B cell (primary cell): Measurements from ENCODE around the gene CNTNAP1. TPM values are rescaled to one million over a fixed set of nuclear protein-coding genes. Genes with fewer than 3 reads are reported as not detected.
A peak's percentile ranks its signal among the peaks of the same experiment; 100 is the strongest.

Experiments used
- ATAC-seq: fragments of 200-7000 bp; cut with Tn5 transposase; one replicate; pipeline ENCODE4 v1.10.0; 2021; ENCODE audit warnings: low read depth, mild to moderate bottlenecking, moderate number of reproducible peaks, moderate library complexity
- CTCF ChIA-PET: fragments of 350-600 bp; sonication (Branson Sonifier 250); formaldehyde crosslinking; loops from one replicate; lab custom pipeline; 2021; ENCODE audit warnings: antibody characterized with exemption, inconsistent platforms; lab: Charles Lee
- POLR2A ChIA-PET: fragments of 350-600 bp; sonication (Branson Sonifier 250); formaldehyde crosslinking; loops from one replicate; lab custom pipeline; 2021; ENCODE audit warnings: antibody characterized with exemption; lab: Charles Lee
- DNase-seq: peaks from one replicate; pipeline ENCODE4 v3.0.0; 2013
- H2AFZ ChIP-seq: 2 replicates; pipeline ENCODE4 v1.6.1; 2012; ENCODE audit warnings: mild to moderate bottlenecking, low read depth, low read length; ENCODE audit not compliant: insufficient read depth, poor library complexity, severe bottlenecking
- H3K27ac ChIP-seq, 2 donors: 1 replicate in 1 of 2; 2 replicates in 1 of 2; pipeline ENCODE4 v1.5.1; 2012 to 2013; ENCODE audit warnings: low read length in 2 of 2, mild to moderate bottlenecking in 2 of 2, moderate library complexity in 1 of 2
- H3K27me3 ChIP-seq, 4 experiments: fragments of 200-600 bp in 1 of 4; sonication (generic) in 1 of 4; replicated peaks in 1 of 4; 1 replicate in 2 of 4; 2 replicates in 2 of 4; pipeline versions ENCODE4 v1.6.1 to v1.7.0; 2013 to 2016; ENCODE audit warnings: low read length in 3 of 4, mild to moderate bottlenecking in 2 of 4, mixed read lengths in 1 of 4, moderate library complexity in 1 of 4; ENCODE audit not compliant: insufficient read depth in 4 of 4, control insufficient read depth in 3 of 4; ENCODE audit errors: control extremely low read depth in 1 of 4
- H3K36me3 ChIP-seq, 2 experiments: replicated peaks in 1 of 2; 1 replicate in 1 of 2; 2 replicates in 1 of 2; pipeline versions ENCODE4 v1.6.1 to v1.7.1; 2013; ENCODE audit warnings: low read length in 1 of 2; ENCODE audit not compliant: insufficient read depth in 2 of 2, control insufficient read depth in 1 of 2; ENCODE audit errors: control extremely low read depth in 1 of 2, extremely low read depth in 1 of 2
- H3K4me1 ChIP-seq, 2 donors: fragments of 200-600 bp in 1 of 2; sonication (generic) in 1 of 2; 1 replicate in 1 of 2; 2 replicates in 1 of 2; pipeline versions ENCODE4 v1.5.1 to v1.6.1; 2013 to 2017; ENCODE audit warnings: low read length in 2 of 2; ENCODE audit not compliant: control insufficient read depth in 2 of 2, insufficient read depth in 2 of 2
- H3K4me2 ChIP-seq: replicated peaks from 2 replicates; pipeline ENCODE3; 2012; ENCODE audit warnings: mild to moderate bottlenecking, low read depth, low read length; ENCODE audit not compliant: poor library complexity, severe bottlenecking
- H3K4me3 ChIP-seq, 5 experiments: fragments of 200-600 bp in 1 of 5; sonication (generic) in 1 of 5; 1 replicate in 3 of 5; 2 replicates in 2 of 5; pipeline versions ENCODE4 v1.5.1 to v1.7.0; 2011 to 2016; ENCODE audit warnings: low read length in 4 of 5, mild to moderate bottlenecking in 4 of 5, low read depth in 2 of 5, control low read depth in 1 of 5, moderate library complexity in 1 of 5; ENCODE audit not compliant: insufficient read depth in 1 of 5; ENCODE audit errors: control extremely low read depth in 1 of 5, extremely low read depth in 1 of 5
- H3K79me2 ChIP-seq: fragments of 200-600 bp; sonication (generic); one replicate; pipeline ENCODE4 v1.6.0; 2016; ENCODE audit warnings: low read length; ENCODE audit not compliant: control insufficient read depth, insufficient read depth
- H3K9ac ChIP-seq: fragments of 200-600 bp; sonication (generic); 2 replicates; pipeline ENCODE4 v1.6.1; 2017; ENCODE audit warnings: mild to moderate bottlenecking, low read length, moderate library complexity
- H3K9me3 ChIP-seq, 3 donors: one replicate each; pipeline versions ENCODE4 v1.6.1 to v1.7.1; 2013; ENCODE audit warnings: low read length in 2 of 3; ENCODE audit not compliant: control insufficient read depth in 2 of 3, insufficient read depth in 1 of 3; ENCODE audit errors: control extremely low read depth in 1 of 3
- H4K20me1 ChIP-seq: 2 replicates; pipeline ENCODE4 v1.6.0; 2012; ENCODE audit warnings: mild to moderate bottlenecking, low read length; ENCODE audit not compliant: insufficient read depth, control insufficient read depth, poor library complexity, severe bottlenecking
- H3K27ac Mint-ChIP-seq: one replicate; pipeline ENCODE4 v1.8.0; 2021; ENCODE audit warnings: mixed read lengths
- H3K27me3 Mint-ChIP-seq: one replicate; pipeline ENCODE4 v1.8.0; 2021; ENCODE audit warnings: mixed read lengths
- H3K4me1 Mint-ChIP-seq: one replicate; pipeline ENCODE4 v1.8.0; 2021; ENCODE audit warnings: mixed read lengths
- H3K4me3 Mint-ChIP-seq: one replicate; pipeline ENCODE4 v1.8.0; 2021; ENCODE audit warnings: mixed read lengths
- H3K9me3 Mint-ChIP-seq: one replicate; pipeline ENCODE4 v1.8.0; 2022; ENCODE audit warnings: mixed read lengths; ENCODE audit not compliant: insufficient read depth
- EZH2 ChIP-seq: IDR thresholded peaks from 2 replicates; pipeline ENCODE4 v1.6.1; 2012; ENCODE audit warnings: borderline replicate concordance, low read depth, mild to moderate bottlenecking, moderate library complexity, low read length; ENCODE audit not compliant: insufficient read depth, poor library complexity, severe bottlenecking
- WGBS: methylation state at CpG from one replicate; pipeline ENCODE4 v1.1.5; 2013; ENCODE audit warnings: missing lambda C conversion rate; ENCODE audit not compliant: insufficient coverage; 5-methylcytosine and 5-hydroxymethylcytosine counted together
- intact Hi-C: fragments of 100-400 bp; cut with micrococcal nuclease; formaldehyde crosslinking; loops from one replicate; pipeline ENCODE4 v1.10.0; 2022
- polyA plus RNA-seq: library from polyadenylated mRNA; depleted of rRNA; stranded (reverse); fragments of >200 nt; gene quantifications from 2 replicates; pipeline ENCODE4 v1.2.3, GENCODE V29; 2012
- total RNA-seq, 2 donors: library from RNA; stranded (reverse); fragments of 120-200 nt in 1 of 2; gene quantifications; 1 replicate in 1 of 2; 2 replicates in 1 of 2; pipeline versions ENCODE4 v1.2.3 to v1.2.4, GENCODE V29; 2013 to 2022
- TF ChIP-seq, protein P1 (sequence below): fragments of 200-600 bp; IDR thresholded peaks from one replicate; pipeline ENCODE4 v1.8.0; 2022; ENCODE audit warnings: antibody characterized with exemption, mild to moderate bottlenecking

Gene CNTNAP1
- total and polyA plus RNA-seq, 2 donors (not counting 1 experiment from before 2014, with no cell fraction given) = 3.5 to 4.7 TPM

DNA sequence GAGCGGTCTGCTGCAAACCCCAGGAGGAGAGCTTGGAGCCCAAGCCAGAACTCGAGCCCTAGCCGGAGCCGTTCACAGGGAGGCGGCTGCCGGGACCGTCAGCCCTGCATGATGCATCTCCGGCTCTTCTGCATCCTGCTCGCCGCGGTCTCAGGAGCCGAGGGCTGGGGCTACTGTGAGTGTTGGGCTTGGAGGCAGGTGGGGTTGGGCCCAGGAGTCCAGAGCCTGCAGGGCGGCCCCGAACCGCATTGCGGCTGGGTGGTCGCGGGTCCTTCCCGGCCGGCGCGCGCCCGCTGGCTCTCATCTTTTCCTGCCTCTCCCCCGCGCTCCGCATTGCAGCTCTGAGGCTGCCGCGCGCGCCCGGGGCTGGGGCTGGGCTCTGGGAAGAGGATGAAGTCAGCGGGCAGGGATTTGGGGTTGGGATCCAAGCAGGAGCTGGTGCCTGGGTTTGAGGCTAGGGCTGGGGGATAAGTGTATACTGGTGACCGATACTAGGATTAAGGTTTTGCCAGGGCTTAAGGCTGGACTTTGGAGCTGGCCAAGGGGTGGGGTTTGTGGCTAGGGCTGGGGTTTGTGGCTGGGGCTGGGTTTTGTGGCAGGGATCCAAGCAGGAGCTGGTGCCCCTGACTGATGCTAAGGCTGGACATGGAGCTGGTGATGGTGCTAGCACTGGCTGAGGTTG lies 532 bp downstream of the CNTNAP1 start:
- DNase-seq = no peak
- Histone ChIP-seq H3K27me3 (peaks cover 0 to 28% (median 11%) of the 10 kb centered on the region in 4 experiments), H3K4me2 (peak overlapping the region; percentile 86), H3K79me2 (no peaks in the 10 kb centered on the region), H3K27ac (no peak overlapping the region), H3K4me3 (peak overlapping the region in 4 of 5 experiments; percentile 21 to 65 (median 32)), H3K4me1 (peaks cover 45 to 53% of the 10 kb centered on the region in 2 donors), H3K9ac (peak overlapping the region; percentile 52), H3K36me3 (no peaks in the 10 kb centered on the region), H3K9me3 (peaks cover 0 to 14% (median 0%) of the 10 kb centered on the region in 3 donors), H4K20me1 (peaks cover 7% of the 10 kb centered on the region), H2AFZ (peak overlapping the region; percentile 62)
- CTCF ChIA-PET = interaction anchor here (1.3 to 1.6 kb wide), 3 partner anchors 12 to 104 kb away, joined by 3 to 4 read pairs (median 3); no protein-coding TSS in a partner anchor
- peak overlapping the region; percentile 83 for H3K4me3 Mint-ChIP-seq
- ATAC-seq = no peak
- POLR2A ChIA-PET = interaction anchor here (0.7 to 0.8 kb wide), 3 partner anchors 15 to 75 kb away, joined by 3 to 6 read pairs (median 6); no protein-coding TSS in a partner anchor
- no peaks in the 10 kb centered on the region for H3K9me3 Mint-ChIP-seq
- H3K27ac Mint-ChIP-seq = no peak overlapping the region
- WGBS = 1% methylated on average over 34 of the region's 34 CpGs
- H3K4me1 Mint-ChIP-seq = peaks cover 48% of the 10 kb centered on the region
- TF ChIP-seq, protein P1, sequence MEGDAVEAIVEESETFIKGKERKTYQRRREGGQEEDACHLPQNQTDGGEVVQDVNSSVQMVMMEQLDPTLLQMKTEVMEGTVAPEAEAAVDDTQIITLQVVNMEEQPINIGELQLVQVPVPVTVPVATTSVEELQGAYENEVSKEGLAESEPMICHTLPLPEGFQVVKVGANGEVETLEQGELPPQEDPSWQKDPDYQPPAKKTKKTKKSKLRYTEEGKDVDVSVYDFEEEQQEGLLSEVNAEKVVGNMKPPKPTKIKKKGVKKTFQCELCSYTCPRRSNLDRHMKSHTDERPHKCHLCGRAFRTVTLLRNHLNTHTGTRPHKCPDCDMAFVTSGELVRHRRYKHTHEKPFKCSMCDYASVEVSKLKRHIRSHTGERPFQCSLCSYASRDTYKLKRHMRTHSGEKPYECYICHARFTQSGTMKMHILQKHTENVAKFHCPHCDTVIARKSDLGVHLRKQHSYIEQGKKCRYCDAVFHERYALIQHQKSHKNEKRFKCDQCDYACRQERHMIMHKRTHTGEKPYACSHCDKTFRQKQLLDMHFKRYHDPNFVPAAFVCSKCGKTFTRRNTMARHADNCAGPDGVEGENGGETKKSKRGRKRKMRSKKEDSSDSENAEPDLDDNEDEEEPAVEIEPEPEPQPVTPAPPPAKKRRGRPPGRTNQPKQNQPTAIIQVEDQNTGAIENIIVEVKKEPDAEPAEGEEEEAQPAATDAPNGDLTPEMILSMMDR = no peak
- TF ChIP-seq EZH2 = no peak
- intact Hi-C loops = no loop called here
- no peaks in the 10 kb centered on the region for H3K27me3 Mint-ChIP-seq
